ENCODE data around the gene USP14.

Gene USP14

GRCh38 chr18:227902-228301 is 69.5 kb downstream of the USP14 start:
- no peaks in the 10 kb centered on the region for H3K9me3 Mint-ChIP-seq
- no peaks in the 10 kb centered on the region for H3K4me1 Mint-ChIP-seq (ENCODE audit: low read depth)
- H3K4me3 Mint-ChIP-seq: no peak overlapping the region
- no peak overlapping the region for H3K27ac Mint-ChIP-seq
- H3K36me3 Mint-ChIP-seq (ENCODE audit: low read depth): peaks cover 18% of the 10 kb centered on the region
- no peaks in the 10 kb centered on the region for H3K27me3 Mint-ChIP-seq (ENCODE audit: low read depth)

GRCh38 chr18:228586-228985 is 70.2 kb downstream of the USP14 start:
- no peak overlapping the region for H3K4me3 Mint-ChIP-seq
- no peaks in the 10 kb centered on the region for H3K4me1 Mint-ChIP-seq (ENCODE audit: low read depth)
- H3K36me3 Mint-ChIP-seq (ENCODE audit: low read depth): peaks cover 18% of the 10 kb centered on the region
- no peaks in the 10 kb centered on the region for H3K27me3 Mint-ChIP-seq (ENCODE audit: low read depth)
- no peaks in the 10 kb centered on the region for H3K9me3 Mint-ChIP-seq
- H3K27ac Mint-ChIP-seq: no peak overlapping the region

- H3K4me3 Mint-ChIP-seq: no peak overlapping the region
- no peaks in the 10 kb centered on the region for H3K27me3 Mint-ChIP-seq (ENCODE audit: low read depth)
- peaks cover 13% of the 10 kb centered on the region for H3K36me3 Mint-ChIP-seq (ENCODE audit: low read depth)
These were observed 73.2 kb downstream of the USP14 start for GRCh38 chr18:231563-231962.

GRCh38 chr18:240175-240574 is 81.8 kb downstream of the USP14 start:
- Mint-ChIP-seq H3K36me3 (ENCODE audit: low read depth) (peaks cover 17% of the 10 kb centered on the region), H3K9me3 (no peaks in the 10 kb centered on the region), H3K27me3 (ENCODE audit: low read depth) (no peaks in the 10 kb centered on the region), H3K4me3 (no peak overlapping the region), H3K27ac (no peak overlapping the region), H3K4me1 (ENCODE audit: low read depth) (no peaks in the 10 kb centered on the region)

More at GRCh38 chr18:231563-231962, 73.2 kb downstream of the USP14 start:
- Mint-ChIP-seq H3K9me3 (no peaks in the 10 kb centered on the region), H3K27ac (no peak overlapping the region), H3K4me1 (ENCODE audit: low read depth) (no peaks in the 10 kb centered on the region)

- Mint-ChIP-seq H3K27me3 (ENCODE audit: low read depth) (no peaks in the 10 kb centered on the region), H3K27ac (no peak overlapping the region), H3K36me3 (ENCODE audit: low read depth) (peaks cover 37% of the 10 kb centered on the region), H3K4me3 (no peak overlapping the region), H3K9me3 (no peaks in the 10 kb centered on the region), H3K4me1 (ENCODE audit: low read depth) (no peaks in the 10 kb centered on the region)
These were observed 87.0 kb downstream of the USP14 start for GRCh38 chr18:245282-245847.

GRCh38 chr18:248053-248452 is 89.7 kb downstream of the USP14 start:
- peaks cover 50% of the 10 kb centered on the region for H3K36me3 Mint-ChIP-seq (ENCODE audit: low read depth)
- no peak overlapping the region for H3K4me3 Mint-ChIP-seq
- H3K27ac Mint-ChIP-seq: no peak overlapping the region
- H3K4me1 Mint-ChIP-seq (ENCODE audit: low read depth): no peaks in the 10 kb centered on the region
- H3K9me3 Mint-ChIP-seq: no peaks in the 10 kb centered on the region
- no peaks in the 10 kb centered on the region for H3K27me3 Mint-ChIP-seq (ENCODE audit: low read depth)

- H3K27ac Mint-ChIP-seq: no peak overlapping the region
- no peaks in the 10 kb centered on the region for H3K27me3 Mint-ChIP-seq (ENCODE audit: low read depth)
- H3K9me3 Mint-ChIP-seq: no peaks in the 10 kb centered on the region
- no peaks in the 10 kb centered on the region for H3K4me1 Mint-ChIP-seq (ENCODE audit: low read depth)
- no peak overlapping the region for H3K4me3 Mint-ChIP-seq
- H3K36me3 Mint-ChIP-seq (ENCODE audit: low read depth): peaks cover 46% of the 10 kb centered on the region
These were observed 92.3 kb downstream of the USP14 start for GRCh38 chr18:250685-251084.

GRCh38 chr18:251572-251971 is 93.2 kb downstream of the USP14 start:
- Mint-ChIP-seq H3K27me3 (ENCODE audit: low read depth) (no peaks in the 10 kb centered on the region), H3K4me1 (ENCODE audit: low read depth) (no peaks in the 10 kb centered on the region), H3K27ac (no peak overlapping the region), H3K9me3 (no peaks in the 10 kb centered on the region), H3K36me3 (ENCODE audit: low read depth) (peaks cover 48% of the 10 kb centered on the region), H3K4me3 (no peak overlapping the region)

- Mint-ChIP-seq H3K27me3 (ENCODE audit: low read depth) (no peaks in the 10 kb centered on the region), H3K36me3 (ENCODE audit: low read depth) (peaks cover 57% of the 10 kb centered on the region), H3K4me1 (ENCODE audit: low read depth) (no peaks in the 10 kb centered on the region), H3K27ac (no peak overlapping the region), H3K9me3 (no peaks in the 10 kb centered on the region), H3K4me3 (no peak overlapping the region)
These were observed 94.8 kb downstream of the USP14 start for GRCh38 chr18:253121-253520.

- Mint-ChIP-seq H3K9me3 (no peaks in the 10 kb centered on the region), H3K27ac (no peak overlapping the region), H3K36me3 (ENCODE audit: low read depth) (peaks cover 55% of the 10 kb centered on the region), H3K4me1 (ENCODE audit: low read depth) (no peaks in the 10 kb centered on the region), H3K27me3 (ENCODE audit: low read depth) (no peaks in the 10 kb centered on the region), H3K4me3 (no peak overlapping the region)
These were observed 96.8 kb downstream of the USP14 start for GRCh38 chr18:255171-255570.

GRCh38 chr18:260547-260946 is 102.2 kb downstream of the USP14 start:
- H3K4me3 Mint-ChIP-seq: no peak overlapping the region
- no peak overlapping the region for H3K27ac Mint-ChIP-seq
- peaks cover 10% of the 10 kb centered on the region for H3K4me1 Mint-ChIP-seq (ENCODE audit: low read depth)
- H3K27me3 Mint-ChIP-seq (ENCODE audit: low read depth): no peaks in the 10 kb centered on the region
- no peaks in the 10 kb centered on the region for H3K9me3 Mint-ChIP-seq
- peaks cover 41% of the 10 kb centered on the region for H3K36me3 Mint-ChIP-seq (ENCODE audit: low read depth)

- peaks cover 15% of the 10 kb centered on the region for H3K4me1 Mint-ChIP-seq (ENCODE audit: low read depth)
- no peak overlapping the region for H3K27ac Mint-ChIP-seq
- H3K36me3 Mint-ChIP-seq (ENCODE audit: low read depth): peaks cover 36% of the 10 kb centered on the region
- H3K27me3 Mint-ChIP-seq (ENCODE audit: low read depth): no peaks in the 10 kb centered on the region
- H3K4me3 Mint-ChIP-seq: no peak overlapping the region
- no peaks in the 10 kb centered on the region for H3K9me3 Mint-ChIP-seq
These were observed 103.2 kb downstream of the USP14 start for GRCh38 chr18:261398-262073.

All from T-helper 1 cell treated with Interleukin-12 subunit alpha and Interleukin-12 subunit beta and Interleukin-4 antibody, amounts not matched to agents 30 μg/mL and 1 μg/mL, for 36 hours (primary cell).